GM12878 (cell line): ENCODE measurements around the gene ZNF285. TPM values are rescaled to one million over a fixed set of nuclear protein-coding genes. Genes with fewer than 3 reads are reported as not detected.

ENCODE experiments used
- ATAC-seq: fragments of 200-7000 bp; cut with Tn5 transposase; 3 replicates; pipeline ENCODE4 v1.9.1; 2020; ENCODE audit warnings: mild to moderate bottlenecking, moderate library complexity
- BruUV-seq: library from RNA; stranded (reverse); fragments of 400-500 nt; replicated peaks from 2 replicates; lab custom pipeline; 2021; lab: Mats Ljungman, UMichigan
- CTCF ChIA-PET: fragments of 300-600 bp; sonication (Branson Sonifier 250); formaldehyde crosslinking; extraction: SDS; loops from one replicate; lab custom pipeline; 2021; ENCODE audit warnings: inconsistent platforms; lab: Yijun Ruan, JAX
- POLR2A ChIA-PET: fragments of 350-600 bp; formaldehyde crosslinking; extraction: SDS; loops from one replicate; lab custom pipeline; 2021; ENCODE audit warnings: inconsistent platforms; lab: Charles Lee
- RAD21 ChIA-PET: fragments of 300-600 bp; sonication (Branson Sonifier 250); formaldehyde crosslinking; loops from one replicate; lab custom pipeline; 2023; ENCODE audit warnings: antibody characterized with exemption; ENCODE audit not compliant: unreplicated experiment; lab: Charles Lee
- SMC1A ChIA-PET: fragments of 300-600 bp; sonication (Branson Sonifier 250); formaldehyde crosslinking; loops from one replicate; lab custom pipeline; 2023; ENCODE audit not compliant: unreplicated experiment, uncharacterized antibody; lab: Charles Lee
- DNase-seq: peaks from one replicate; pipeline ENCODE4 v3.0.0-alpha.2; 2011; ENCODE audit warnings: low read depth, low spot score
- FAIRE-seq: peaks from 3 replicates; lab custom pipeline; 2011; peaks lifted over from hg19 to GRCh38; lab: Jason Lieb, UNC
- H2AFZ ChIP-seq: 2 replicates; pipeline ENCODE4 v1.6.0; 2011; ENCODE audit warnings: low read depth, low read length, control low read depth; ENCODE audit not compliant: control insufficient read depth
- H3K27ac ChIP-seq: 2 replicates; pipeline ENCODE4 v1.5.1; 2011; ENCODE audit warnings: control low read depth; ENCODE audit not compliant: control insufficient read depth, insufficient read depth
- H3K27me3 ChIP-seq, 2 experiments: replicated peaks in 1 of 2; 2 replicates each; pipeline versions ENCODE4 v1.6.0 to v1.6.1; 2011; ENCODE audit warnings: low read length in 1 of 2; ENCODE audit not compliant: control insufficient read depth in 2 of 2, insufficient read depth in 2 of 2
- H3K36me3 ChIP-seq, 2 experiments: 2 replicates each; pipeline ENCODE4 v1.5.1; 2011; ENCODE audit warnings: low read length in 1 of 2; ENCODE audit not compliant: control insufficient read depth in 2 of 2, insufficient read depth in 2 of 2
- H3K4me1 ChIP-seq: 2 replicates; pipeline ENCODE4 v1.6.1; 2011; ENCODE audit warnings: mild to moderate bottlenecking, low read length, moderate library complexity, mixed read lengths; ENCODE audit not compliant: control insufficient read depth, insufficient read depth
- H3K4me2 ChIP-seq: 2 replicates; pipeline ENCODE4 v1.6.0; 2011; ENCODE audit warnings: control low read depth; ENCODE audit not compliant: control insufficient read depth, insufficient read depth
- H3K4me3 ChIP-seq: fragments of 200-600 bp; sonication (generic); 2 replicates; pipeline ENCODE4 v1.5.1; 2016
- H3K79me2 ChIP-seq: 2 replicates; pipeline ENCODE4 v1.6.0; 2011; ENCODE audit warnings: low read length; ENCODE audit not compliant: control insufficient read depth, insufficient read depth
- H3K9ac ChIP-seq: 2 replicates; pipeline ENCODE4 v1.8.0; 2011; ENCODE audit warnings: low read length, control low read depth, mixed read lengths; ENCODE audit not compliant: control insufficient read depth, insufficient read depth
- H3K9me3 ChIP-seq: replicated peaks from 3 replicates; pipeline ENCODE4 v1.5.1; 2011; ENCODE audit warnings: mild to moderate bottlenecking, low read length; ENCODE audit not compliant: control insufficient read depth, insufficient read depth
- H4K20me1 ChIP-seq: 2 replicates; pipeline ENCODE4 v1.6.0; 2011; ENCODE audit not compliant: control insufficient read depth, insufficient read depth
- ASH2L ChIP-seq: fragments of 300-600, 200-600 bp; sonication (generic); IDR thresholded peaks from 2 replicates; pipeline ENCODE4 v1.6.1; 2017; ENCODE audit warnings: low read depth, mild to moderate bottlenecking, borderline replicate concordance
- E2F8 ChIP-seq: fragments of 450-650 bp; IDR thresholded peaks from 2 replicates; pipeline ENCODE4 v1.6.1; 2018; ENCODE audit warnings: mild to moderate bottlenecking, low read depth, moderate library complexity; ENCODE audit not compliant: partially characterized antibody
- EGR1 ChIP-seq, 2 experiments: IDR thresholded peaks; 1 replicate in 1 of 2; 2 replicates in 1 of 2; pipeline ENCODE4 v1.6.1; 2011 to 2012; ENCODE audit warnings: low read depth in 2 of 2, low read length in 2 of 2, borderline replicate concordance in 1 of 2, mild to moderate bottlenecking in 1 of 2, moderate library complexity in 1 of 2
- HSF1 ChIP-seq: fragments of 150-350 bp; IDR thresholded peaks from 2 replicates; pipeline ENCODE4 v1.6.1; 2014; ENCODE audit warnings: mild to moderate bottlenecking, low read depth, low read length
- JUNB ChIP-seq: IDR thresholded peaks from 2 replicates; pipeline ENCODE4 v1.6.1; 2016; ENCODE audit warnings: antibody characterized with exemption, mild to moderate bottlenecking
- LARP7 ChIP-seq: fragments of 450-650 bp; IDR thresholded peaks from 2 replicates; pipeline ENCODE4 v1.6.1; 2017; ENCODE audit warnings: mild to moderate bottlenecking
- MEF2B ChIP-seq: fragments of 450-650 bp; IDR thresholded peaks from 2 replicates; pipeline ENCODE4 v1.6.1; 2018; ENCODE audit warnings: mild to moderate bottlenecking, moderate library complexity; ENCODE audit not compliant: partially characterized antibody, poor library complexity, severe bottlenecking
- RFX5 ChIP-seq: IDR thresholded peaks from 2 replicates; pipeline ENCODE4 v1.6.1; 2011; ENCODE audit warnings: low read depth, low read length, improper control_type of control experiment
- RUNX3 ChIP-seq: IDR thresholded peaks from 2 replicates; pipeline ENCODE4 v1.6.1; 2012; ENCODE audit warnings: low read length, inconsistent platforms
- STAT1 ChIP-seq: fragments of 450-650 bp; conservative IDR thresholded peaks from 2 replicates; pipeline ENCODE4 v1.6.1; 2014; ENCODE audit warnings: antibody characterized with exemption, mild to moderate bottlenecking
- STAT3 ChIP-seq: IDR thresholded peaks from 2 replicates; pipeline ENCODE4 v1.6.1; 2011; ENCODE audit warnings: low read depth, low read length, improper control_type of control experiment
- ZBTB11 ChIP-seq: fragments of 450-650 bp; formaldehyde crosslinking; IDR thresholded peaks from 2 replicates; pipeline ENCODE4 v1.5.0; 2022; ENCODE audit warnings: mild to moderate bottlenecking, missing genetic modification characterization
- ZBTB33 ChIP-seq: fragments of 450-650 bp; IDR thresholded peaks from 2 replicates; pipeline ENCODE4 v1.6.1; 2017; ENCODE audit warnings: mild to moderate bottlenecking
- WGBS: methylation state at CpG from one replicate; pipeline ENCODE4 v1.1.6; 2016; ENCODE audit warnings: low lambda C conversion rate; ENCODE audit not compliant: insufficient replicate concordance, insufficient coverage; ENCODE audit errors: missing lambda C conversion rate; 5-methylcytosine and 5-hydroxymethylcytosine counted together
- in situ Hi-C: fragments of 300-500 bp; cut with MboI; formaldehyde crosslinking; loops from 9 replicates; pipeline ENCODE4 v1.14.3; 2018; ENCODE audit warnings: mixed read lengths
- intact Hi-C: fragments of 100-400 bp; cut with micrococcal nuclease; formaldehyde crosslinking; loops from one replicate; pipeline ENCODE4 v1.14.2; 2022; ENCODE audit not compliant: unreplicated experiment
- polyA plus RNA-seq, 11 experiments: library from polyadenylated mRNA; depleted of rRNA in 4 of 11; unstranded in 6 of 11; stranded (reverse) in 5 of 11; fragments of >200 nt; fragmentation: Nextera tagmentation in 4 of 11; fragmentation: Illumina TruSeq in 1 of 11; extraction: Ambion mirVana in 4 of 11; extraction: Trizol in 1 of 11; gene quantifications; 1 replicate in 1 of 11; 2 replicates in 10 of 11; pipeline versions ENCODE4 v1.2.1 to v1.2.3, GENCODE V29; 2011 to 2016; ENCODE audit warnings: inconsistent platforms in 2 of 11, missing spikeins in 2 of 11, low read depth in 1 of 11
- total RNA-seq, 4 experiments: library from RNA; depleted of rRNA in 3 of 4; stranded (reverse); fragments of >200 nt in 3 of 4; fragmentation: Illumina TruSeq in 1 of 4; extraction: Trizol in 1 of 4; gene quantifications; 2 replicates each; pipeline versions ENCODE4 v1.2.1 to v1.2.3, GENCODE V29; 2013 to 2021

Gene ZNF285
- total and polyA plus RNA-seq, 10 of the 15 experiments (the other 5 are each of a cell fraction or from before 2014, with no cell fraction given), result 0.02 to 0.40 (median 0.28) TPM; not detected in 3

- Histone ChIP-seq H3K4me1 (no peaks in the 10 kb centered on the region), H3K4me3 (no peak overlapping the region), H2AFZ (no peak overlapping the region), H3K27me3 (no peaks in the 10 kb centered on the region), H3K4me2 (no peak overlapping the region), H3K9ac (no peak overlapping the region), H3K9me3 (peaks cover 3% of the 10 kb centered on the region; the same call in 2 of the 3 replicates), H3K36me3 (no peaks in the 10 kb centered on the region), H4K20me1 (no peaks in the 10 kb centered on the region), H3K79me2 (no peaks in the 10 kb centered on the region), H3K27ac (no peak overlapping the region)
- FAIRE-seq, result no peak
- no TSS peak for BruUV-seq
- intact Hi-C loops, result no loop called here
- in situ Hi-C loops, result no loop called here
- ChIA-PET CTCF (no interaction called here), POLR2A (no interaction called here), RAD21 (no interaction called here), SMC1A (no interaction called here)
- 0% methylated on average over 1 of the region's 1 CpG for WGBS
- DNase-seq, result no peak
- ATAC-seq, result no peak
- no peak for TF ChIP-seq RUNX3
- no peak for TF ChIP-seq ZBTB33
- no peak for TF ChIP-seq ZBTB11 (CRISPR knock-in tag)
- TF ChIP-seq STAT3, result no peak
- no peak for TF ChIP-seq EGR1 (IDR thresholded peaks at IDR 0.05; ENCODE audit: borderline replicate concordance in 1 of 2, low read depth in 2 of 2, low read length in 2 of 2)
- TF ChIP-seq JUNB, result no peak
- no peak for TF ChIP-seq ASH2L
- no peak for TF ChIP-seq STAT1
- no peak for TF ChIP-seq E2F8
- TF ChIP-seq LARP7, result no peak
- TF ChIP-seq HSF1, result no peak
- TF ChIP-seq MEF2B, result no peak
- TF ChIP-seq RFX5, result no peak
Observed at GRCh38 chr19:44430956-44431355, 29.5 kb upstream of the ZNF285 start.
